ENCODE results near the gene LSP1.
"Not testable (repeated sequence)": the region's sequence is repeated elsewhere in the genome, so short reads cannot be mapped to it uniquely, and the experiment has no call there.

The LSP1 gene

GRCh38 chr11:1852877-1853276 is at the start of gene LSP1:
Gene LSP1, plus strand, starts transcription at chr11:1853084. Its CDS starts 61 bp downstream, at chr11:1853145.
- no peak for DNase-seq

- DNase-seq: no peak
Measured at GRCh38 chr11:1803246-1803645, 49.6 kb upstream of the LSP1 start.

GRCh38 chr11:1803835-1804519 is 48.9 kb upstream of the LSP1 start:
- not testable (repeated sequence) for DNase-seq

- no peak for DNase-seq
Measured at GRCh38 chr11:1805525-1805924, 47.4 kb upstream of the LSP1 start.

GRCh38 chr11:1807264-1807995 is 45.5 kb upstream of the LSP1 start:
- no peak for DNase-seq

- DNase-seq: no peak
Measured at GRCh38 chr11:1810761-1811160, 42.1 kb upstream of the LSP1 start.

- no peak for DNase-seq
Measured at GRCh38 chr11:1812274-1812673, 40.6 kb upstream of the LSP1 start.

GRCh38 chr11:1812801-1813200 is 40.1 kb upstream of the LSP1 start:
- DNase-seq: no peak

- DNase-seq: not testable (repeated sequence)
Measured at GRCh38 chr11:1813356-1813755, 39.5 kb upstream of the LSP1 start.

- no peak for DNase-seq
Measured at GRCh38 chr11:1814691-1815090, 38.2 kb upstream of the LSP1 start.

- DNase-seq: no peak
Measured at GRCh38 chr11:1815311-1815710, 37.6 kb upstream of the LSP1 start.

- no peak for DNase-seq
Measured at GRCh38 chr11:1815751-1816150, 37.1 kb upstream of the LSP1 start.

- no peak for DNase-seq
Measured at GRCh38 chr11:1817000-1817399, 35.9 kb upstream of the LSP1 start.

- no peak for DNase-seq
Measured at GRCh38 chr11:1817511-1817910, 35.4 kb upstream of the LSP1 start.

GRCh38 chr11:1819074-1819473 is 33.8 kb upstream of the LSP1 start:
- no peak for DNase-seq

- no peak for DNase-seq
Measured at GRCh38 chr11:1820463-1821325, 32.2 kb upstream of the LSP1 start.

- DNase-seq: no peak
Measured at GRCh38 chr11:1821562-1821961, 31.3 kb upstream of the LSP1 start.

GRCh38 chr11:1822648-1823375 is 30.1 kb upstream of the LSP1 start:
- no peak for DNase-seq

- no peak for DNase-seq
Measured at GRCh38 chr11:1823376-1824220, 29.3 kb upstream of the LSP1 start.

GRCh38 chr11:1824221-1825038 is 28.5 kb upstream of the LSP1 start:
- DNase-seq: no peak
